Measurements from ENCODE around the gene TSPEAR. TPM values are rescaled to one million over a fixed set of nuclear protein-coding genes. Genes with fewer than 3 reads are reported as not detected.
"Not testable (repeated sequence)": the region's sequence is repeated elsewhere in the genome, so short reads cannot be mapped to it uniquely, and the experiment has no call there.

The TSPEAR gene
- polyA plus RNA-seq, 12 donors: 0.05 to 9.3 (median 0.18) TPM; not detected in 3

GRCh38 chr21:44653123-44653522 lies 58.2 kb downstream of the TSPEAR start:
- no peak for DNase-seq

- DNase-seq: no peak
Observed at GRCh38 chr21:44650973-44651675, 60.2 kb downstream of the TSPEAR start.

GRCh38 chr21:44650265-44650972 lies 61.0 kb downstream of the TSPEAR start:
- DNase-seq: no peak

- no peak for DNase-seq
Observed at GRCh38 chr21:44649521-44650100, 61.8 kb downstream of the TSPEAR start.

- DNase-seq: no peak
Observed at GRCh38 chr21:44648557-44649311, 62.6 kb downstream of the TSPEAR start.

GRCh38 chr21:44647222-44647552 lies 64.2 kb downstream of the TSPEAR start:
- no peak for DNase-seq

- not testable (repeated sequence) for DNase-seq
Observed at GRCh38 chr21:44646366-44647221, 64.8 kb downstream of the TSPEAR start, which contains the start of gene KRTAP10-11. TSS of gene KRTAP10-11 (plus strand) at chr21:44646414. CDS start at chr21:44646459, 45 bp downstream.

- DNase-seq: no peak
Observed at GRCh38 chr21:44644878-44645277, 66.5 kb downstream of the TSPEAR start.

GRCh38 chr21:44643741-44644310 lies 67.5 kb downstream of the TSPEAR start:
- DNase-seq: no peak

- DNase-seq: no peak
Observed at GRCh38 chr21:44640761-44641160, 70.6 kb downstream of the TSPEAR start.

- DNase-seq: no peak
Observed at GRCh38 chr21:44639331-44639655, 72.1 kb downstream of the TSPEAR start.

- DNase-seq: not testable (repeated sequence)
Observed at GRCh38 chr21:44638506-44639330, 72.7 kb downstream of the TSPEAR start.

- not testable (repeated sequence) for DNase-seq
Observed at GRCh38 chr21:44637851-44638348, 73.5 kb downstream of the TSPEAR start.

GRCh38 chr21:44637018-44637850 lies 74.1 kb downstream of the TSPEAR start, which contains the start of gene KRTAP10-10:
TSS of gene KRTAP10-10 (plus strand) at chr21:44637356. CDS start at chr21:44637418, 62 bp downstream.
- DNase-seq: no peak

- DNase-seq: no peak
Observed at GRCh38 chr21:44636209-44637017, 75.0 kb downstream of the TSPEAR start.

GRCh38 chr21:44632067-44632466 lies 79.3 kb downstream of the TSPEAR start:
- DNase-seq: no peak

- no peak for DNase-seq
Observed at GRCh38 chr21:44630440-44630839, 80.9 kb downstream of the TSPEAR start.

Measured in muscle of arm (tissue), 12 donors.